Coronary artery (tissue), 2 donors: Measurements from ENCODE around the gene TATDN3.

Experiments
- DNase-seq: peaks from one replicate; pipeline ENCODE4 v3.0.0-alpha.2; 2017; ENCODE audit warnings: low spot score
- H3K27ac ChIP-seq, 2 donors: fragments of 200-600 bp; sonication (generic); one replicate each; pipeline ENCODE4 v1.5.1; 2016 to 2019
- H3K4me3 ChIP-seq: fragments of 200-600 bp; sonication (generic); 2 replicates; pipeline ENCODE4 v1.5.1; 2016; ENCODE audit warnings: mild to moderate bottlenecking, moderate library complexity
- CTCF ChIP-seq: fragments of 200-600 bp; sonication (generic); IDR thresholded peaks from one replicate; pipeline ENCODE4 v1.5.1; 2019; ENCODE audit warnings: antibody characterized with exemption

TATDN3 gene

GRCh38 chr1:212791261-212791675 is 426 bp upstream of the TATDN3 start:
- H3K27ac ChIP-seq, result peak overlapping the region; percentile 91 to 96
- H3K4me3 ChIP-seq, result peak overlapping the region; percentile 92
- no peak for DNase-seq
- no peak for TF ChIP-seq CTCF

- no peak for DNase-seq
- Histone ChIP-seq H3K27ac (peak overlapping the region; percentile 91 to 96), H3K4me3 (peak overlapping the region; percentile 92)
- no peak for TF ChIP-seq CTCF
These were observed 758 bp downstream of the TATDN3 start for GRCh38 chr1:212792396-212792908.

DNA sequence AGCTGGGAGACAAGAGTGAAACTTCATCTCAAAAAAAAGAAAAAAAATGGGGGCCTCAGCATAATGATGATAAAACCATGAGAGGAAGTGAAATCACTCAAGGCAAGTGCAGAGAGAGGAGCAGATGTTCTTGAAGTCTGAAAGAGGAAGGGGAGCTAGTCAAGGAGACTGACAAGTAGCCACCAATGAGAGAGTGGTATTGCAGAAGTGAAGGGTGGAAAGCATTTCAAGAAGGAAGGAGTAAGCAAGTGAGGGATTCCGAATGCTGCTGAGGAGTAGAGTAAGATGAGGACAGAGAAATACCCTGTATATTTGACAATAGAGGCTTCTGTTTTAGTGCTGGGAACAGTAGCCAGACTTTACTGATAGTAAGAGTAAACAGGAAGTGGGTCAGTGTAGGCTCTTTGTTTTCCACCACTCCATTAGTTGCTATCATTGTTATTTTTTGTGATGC is 2.9 kb downstream of the TATDN3 start:
- Histone ChIP-seq H3K4me3 (no peak overlapping the region), H3K27ac (no peak overlapping the region)
- TF ChIP-seq CTCF, result no peak
- no peak for DNase-seq

GRCh38 chr1:212797681-212798080 is 6.0 kb downstream of the TATDN3 start:
- no peak for TF ChIP-seq CTCF
- no peak overlapping the region for H3K27ac ChIP-seq
- DNase-seq, result no peak
- H3K4me3 ChIP-seq, result no peak overlapping the region

- no peak for DNase-seq
- TF ChIP-seq CTCF, result no peak
- H3K27ac ChIP-seq, result no peak overlapping the region
- no peak overlapping the region for H3K4me3 ChIP-seq
These were observed 14.1 kb downstream of the TATDN3 start for GRCh38 chr1:212805767-212806166.

DNA sequence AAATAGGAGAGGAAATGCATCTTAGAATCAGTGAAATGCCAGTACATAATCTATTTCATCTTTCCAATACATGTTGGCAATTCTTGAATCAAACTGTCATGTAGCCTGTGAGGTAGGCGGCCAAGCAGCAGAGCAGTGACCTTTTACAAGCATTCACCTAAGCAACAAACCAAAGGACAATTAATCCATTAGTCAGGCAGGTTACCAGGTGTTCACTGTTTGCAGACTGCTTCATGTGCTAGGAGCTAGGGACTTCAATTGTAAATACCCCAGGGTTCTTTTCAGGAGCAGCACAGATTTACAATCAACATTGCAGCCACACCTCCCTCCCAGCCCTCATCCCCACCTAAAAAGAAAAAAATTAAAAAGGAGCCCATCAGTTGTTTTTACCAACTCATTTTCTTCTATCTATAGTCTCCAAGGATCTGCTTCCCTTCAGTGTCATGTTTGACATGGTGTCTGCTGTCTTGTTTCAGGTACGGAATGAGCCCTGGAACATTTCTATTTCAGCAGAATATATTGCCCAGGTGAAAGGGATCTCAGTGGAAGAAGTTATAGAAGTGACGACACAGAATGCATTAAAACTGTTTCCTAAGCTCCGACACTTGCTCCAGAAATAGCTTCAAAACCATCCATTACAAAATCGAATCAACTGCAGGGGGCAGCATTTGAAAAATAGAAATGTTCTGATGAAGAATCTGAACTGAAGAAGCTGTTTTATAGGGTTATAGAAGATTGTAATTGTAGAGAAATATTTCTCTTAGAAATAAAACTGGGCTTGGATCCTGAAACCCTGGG is 23.0 kb downstream of the TATDN3 start:
- TF ChIP-seq CTCF, result no peak
- no peak overlapping the region for H3K4me3 ChIP-seq
- DNase-seq, result no peak
- no peak overlapping the region for H3K27ac ChIP-seq
